HS-5 (cell line): ENCODE data around the gene KCNE4.

Source experiments
- DNase-seq: peaks from one replicate; pipeline ENCODE4 v3.0.0-alpha.2; 2012; ENCODE audit warnings: low read depth

Gene KCNE4

DNA sequence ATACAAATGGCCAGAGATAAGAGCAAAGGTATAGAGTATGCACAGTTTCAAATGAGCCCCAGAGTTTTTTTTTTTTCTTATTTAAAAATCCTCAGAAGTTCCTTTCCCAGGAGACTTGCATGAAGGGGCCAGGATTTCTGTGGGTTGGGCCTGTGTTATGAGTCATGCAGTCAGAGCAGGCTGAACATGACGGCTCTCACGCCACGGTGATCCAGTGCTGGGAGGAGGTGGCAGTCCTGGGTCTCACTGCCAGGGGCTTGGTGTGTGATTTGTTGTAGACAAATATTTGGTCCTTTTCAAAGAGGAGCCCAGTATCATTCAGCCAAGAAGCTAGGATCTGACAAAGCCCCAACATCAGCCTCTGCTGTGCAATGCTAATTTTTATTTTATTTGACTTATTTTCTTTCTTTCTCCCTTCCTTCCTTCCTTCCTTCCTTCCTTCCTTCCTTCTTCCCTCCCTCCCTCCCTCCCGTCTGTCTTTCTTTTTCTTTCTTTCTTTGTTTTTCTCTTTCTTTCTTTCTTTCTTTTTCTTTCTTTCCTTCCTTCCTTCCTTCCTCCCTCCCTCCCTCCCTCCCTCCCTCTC is 10.4 kb upstream of the KCNE4 start:
- peak; percentile 86 for DNase-seq

DNA sequence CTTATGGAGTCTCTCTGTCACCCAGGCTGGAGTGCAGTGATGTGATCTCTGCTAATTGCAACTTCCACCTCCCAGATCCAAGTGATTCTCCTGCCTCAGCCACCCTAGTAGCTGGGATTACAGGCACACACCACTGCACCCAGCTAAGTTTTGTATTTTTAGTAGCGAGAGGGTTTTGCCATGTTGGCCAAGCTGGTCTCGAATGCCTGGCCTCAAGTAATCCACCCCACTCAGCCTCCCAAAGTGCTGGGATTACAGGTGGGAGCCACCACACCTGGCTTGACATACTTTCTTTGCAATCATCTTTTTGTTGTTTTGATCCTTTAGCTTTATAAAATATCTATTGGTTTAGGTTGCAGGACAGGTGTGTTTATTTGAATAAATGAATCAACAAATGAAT is 9.7 kb upstream of the KCNE4 start:
- DNase-seq = no peak

DNA sequence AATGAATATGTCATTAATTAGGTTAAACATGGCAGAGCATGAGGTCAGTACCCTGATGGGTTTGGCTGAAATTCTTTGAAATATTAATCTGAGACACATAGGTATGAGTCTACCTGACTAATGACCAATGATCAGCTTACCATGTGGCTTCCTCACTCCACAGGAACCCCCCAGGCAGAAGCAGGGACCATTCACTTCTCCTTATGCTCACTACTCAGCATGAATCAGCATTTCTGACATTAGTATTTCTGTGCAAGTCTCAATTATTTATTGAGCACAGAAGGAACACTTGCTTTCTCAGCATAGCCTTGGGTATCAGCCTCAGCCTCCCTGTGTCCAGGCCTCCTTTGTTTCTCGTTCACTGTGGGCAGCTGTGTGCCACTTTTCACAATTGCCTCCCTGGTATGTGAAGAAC is 9.3 kb upstream of the KCNE4 start:
- no peak for DNase-seq

DNA sequence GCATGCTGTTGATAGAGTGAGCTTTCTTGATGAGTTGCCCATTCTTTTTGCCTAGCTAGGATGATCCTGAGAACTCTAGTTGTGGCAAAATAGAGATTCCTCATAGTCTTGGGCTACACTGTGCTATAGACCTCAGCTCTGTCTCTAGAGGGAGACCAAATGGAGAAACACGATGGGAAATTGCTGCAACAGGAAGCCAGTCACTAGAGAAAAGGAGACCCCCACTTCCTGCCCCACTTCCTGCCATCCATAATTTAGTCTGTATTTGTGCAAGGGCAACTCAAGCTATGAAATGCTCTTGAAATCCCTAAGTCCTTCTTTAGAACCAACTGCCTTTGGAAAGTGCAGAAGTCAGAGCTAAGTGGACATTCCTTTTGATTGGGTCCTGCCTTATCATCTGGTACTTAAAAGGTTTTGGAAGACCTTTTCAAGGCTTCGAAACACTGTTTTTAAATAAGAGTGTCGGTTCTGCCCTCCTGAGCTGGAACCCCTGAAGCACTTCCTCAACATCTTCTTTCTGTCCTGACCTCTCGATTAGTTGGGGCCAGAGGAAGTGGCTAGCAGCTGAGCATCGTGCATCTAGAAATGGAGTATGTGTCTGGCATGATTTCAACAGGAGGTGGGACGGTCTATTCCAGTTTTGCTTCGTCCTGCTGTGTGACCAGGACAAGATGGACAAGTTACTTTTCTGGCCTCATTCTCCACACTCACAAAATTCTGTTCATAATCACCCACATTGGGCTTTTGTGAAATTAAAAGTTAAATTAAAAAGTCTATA is 8.6 kb upstream of the KCNE4 start:
- DNase-seq = no peak

DNA sequence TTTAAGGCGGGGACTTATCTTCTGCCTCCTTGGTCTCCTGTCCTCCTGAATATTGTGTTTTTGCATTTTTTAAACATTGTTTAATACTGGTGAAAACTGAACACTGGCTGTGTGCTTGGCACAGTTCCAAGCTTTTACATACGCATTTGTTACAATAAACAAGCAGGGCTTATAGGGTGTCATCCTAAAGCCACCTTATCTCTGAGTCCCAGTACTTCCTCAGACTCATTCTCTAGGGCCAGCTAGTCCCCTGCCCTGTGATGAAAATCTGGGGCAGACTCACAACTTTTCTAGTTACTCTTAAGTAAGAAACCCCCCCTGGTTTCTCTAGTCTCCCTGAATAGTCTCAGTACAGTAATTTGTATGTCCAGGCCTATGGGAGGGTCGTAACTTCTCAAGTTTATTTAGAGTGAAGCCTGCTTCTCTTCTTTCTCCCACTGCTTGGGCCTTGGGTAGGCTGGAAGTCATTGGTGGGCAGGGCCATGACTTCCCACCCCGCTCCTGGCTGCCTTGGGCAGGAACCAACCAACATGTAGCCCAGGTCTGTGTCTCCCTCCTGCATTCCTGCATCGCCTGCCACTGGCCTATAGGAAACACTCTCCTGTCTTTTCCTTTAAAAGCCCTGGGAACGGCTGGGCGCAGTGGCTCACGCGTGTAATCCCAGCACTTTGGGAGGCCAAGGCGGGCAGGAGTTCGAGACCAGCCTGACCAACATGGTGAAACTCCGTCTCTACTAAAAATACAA is 7.7 kb upstream of the KCNE4 start:
- no peak for DNase-seq

DNA sequence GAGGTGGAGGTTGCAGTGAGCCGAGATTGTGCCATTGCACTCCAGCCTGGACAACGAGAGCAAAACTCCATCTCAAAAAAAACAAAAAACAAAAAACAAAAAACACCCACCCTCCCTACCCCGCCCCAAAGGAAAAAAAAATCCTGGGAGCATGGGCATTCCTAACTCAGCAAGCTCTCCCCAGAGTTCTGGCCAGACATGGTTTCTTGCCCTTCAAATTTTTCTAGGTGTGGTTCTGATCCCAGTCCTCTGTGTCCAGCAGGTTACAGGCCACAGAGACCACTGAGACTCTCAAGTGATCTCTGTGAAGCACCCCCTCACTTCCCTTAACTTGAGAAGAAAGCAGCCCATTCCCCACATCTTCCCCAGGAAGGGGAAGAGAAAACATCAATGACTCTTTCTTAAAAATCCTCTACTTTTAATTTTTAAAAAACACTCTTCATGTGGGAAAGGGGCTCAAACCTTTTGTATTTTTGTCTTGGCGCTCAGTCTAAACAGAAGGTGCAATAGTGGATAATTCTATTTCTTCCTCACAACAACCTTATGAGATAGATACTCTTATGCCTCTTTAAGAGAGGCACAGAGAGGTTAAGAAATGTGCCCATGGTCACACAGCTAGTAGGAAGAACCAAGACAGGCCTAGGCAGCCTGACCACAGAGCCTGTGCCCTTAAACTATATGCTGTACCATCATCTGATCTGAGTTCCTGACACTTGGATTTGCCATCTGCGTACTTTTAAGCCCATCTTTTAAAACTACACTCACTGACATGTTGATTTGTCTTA is 6.9 kb upstream of the KCNE4 start:
- no peak for DNase-seq

DNA sequence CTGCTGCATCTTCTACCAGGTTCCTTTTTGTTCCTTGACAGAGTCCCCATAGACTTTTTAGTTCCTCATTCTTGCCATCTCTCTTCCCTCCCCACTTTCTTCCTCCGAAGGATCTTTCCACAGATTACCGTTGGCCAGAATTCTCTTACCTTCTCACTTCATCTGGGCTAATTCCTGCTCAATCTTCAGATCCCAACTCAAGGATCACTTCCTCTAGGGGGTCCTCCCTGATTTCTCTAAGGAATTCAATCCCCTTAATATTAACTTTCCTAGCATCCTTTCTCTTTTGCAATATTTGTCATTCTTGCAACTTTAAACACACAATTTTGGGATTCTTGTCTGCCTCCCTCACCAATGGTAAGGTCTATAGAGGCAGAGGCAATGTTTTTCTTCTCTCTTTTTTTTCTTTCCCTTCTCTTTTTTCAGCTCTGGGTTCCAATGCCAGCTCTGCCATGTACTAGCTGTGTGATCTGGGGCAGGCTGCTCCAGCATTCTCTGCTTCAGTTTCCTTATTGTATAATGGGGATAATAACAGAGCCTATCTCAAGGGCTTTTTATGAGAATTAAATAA is 5.4 kb upstream of the KCNE4 start:
- no peak for DNase-seq

DNA sequence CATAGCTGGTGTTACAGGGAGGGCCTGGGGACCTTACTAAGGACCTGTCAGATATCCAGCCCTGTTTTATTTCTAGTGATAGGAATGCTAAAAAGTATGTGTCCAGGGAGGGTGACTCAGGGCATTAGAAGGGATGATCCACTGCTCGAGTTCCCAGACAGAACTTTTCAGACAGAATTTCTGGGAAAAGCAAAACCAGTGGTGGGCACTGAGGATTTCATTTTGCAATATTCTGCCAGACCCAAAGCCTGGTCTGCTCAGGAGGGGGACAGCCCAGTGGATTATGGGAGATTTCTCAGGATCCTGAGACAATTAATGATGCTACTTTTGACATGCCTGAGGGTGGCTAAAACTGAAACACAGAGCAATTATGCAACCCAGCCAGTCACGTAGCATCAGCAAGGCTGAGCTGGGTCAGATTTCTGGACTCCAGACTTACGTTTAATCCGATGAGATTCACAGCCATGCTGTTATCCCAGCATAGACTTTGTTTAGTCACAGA is 4.7 kb upstream of the KCNE4 start:
- peak; percentile 63 for DNase-seq

DNA sequence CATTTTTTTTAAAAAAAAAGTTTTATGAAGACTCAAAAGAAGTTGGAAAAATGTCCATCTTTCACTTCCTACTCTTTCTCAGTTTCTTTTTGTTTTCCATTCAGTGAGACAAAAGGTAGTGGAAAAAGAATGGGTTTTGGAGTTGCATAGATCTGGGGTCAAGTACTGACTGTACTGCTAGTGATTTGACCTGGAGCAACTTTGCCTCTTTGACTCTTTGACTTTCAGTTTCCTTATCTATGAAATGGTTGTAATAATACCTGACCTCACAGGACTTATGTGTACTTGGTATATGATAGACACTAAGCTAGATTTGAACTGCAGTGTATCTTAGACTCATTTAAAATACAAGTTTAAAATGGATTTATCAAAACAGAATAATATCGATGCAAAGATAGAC is 3.5 kb upstream of the KCNE4 start:
- no peak for DNase-seq

DNA sequence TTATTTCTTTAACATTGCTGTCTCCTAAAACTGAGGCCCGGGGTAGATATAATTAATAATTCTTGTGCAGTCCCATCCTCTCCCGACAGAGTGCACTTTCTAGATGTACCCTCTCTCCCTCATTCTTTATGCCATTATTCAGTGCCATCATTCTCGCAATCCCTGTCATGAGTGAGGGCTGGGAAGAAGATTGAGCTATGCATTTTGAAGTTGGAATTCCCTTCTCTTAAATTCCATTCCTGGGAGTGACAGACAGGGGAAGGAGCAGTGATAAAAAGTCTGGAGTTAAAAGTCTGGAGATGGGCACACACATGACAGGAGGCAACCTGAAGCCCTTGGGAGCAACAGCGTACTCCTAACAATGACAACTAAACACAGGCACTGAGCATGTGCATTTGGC is 2.6 kb upstream of the KCNE4 start:
- DNase-seq = no peak

DNA sequence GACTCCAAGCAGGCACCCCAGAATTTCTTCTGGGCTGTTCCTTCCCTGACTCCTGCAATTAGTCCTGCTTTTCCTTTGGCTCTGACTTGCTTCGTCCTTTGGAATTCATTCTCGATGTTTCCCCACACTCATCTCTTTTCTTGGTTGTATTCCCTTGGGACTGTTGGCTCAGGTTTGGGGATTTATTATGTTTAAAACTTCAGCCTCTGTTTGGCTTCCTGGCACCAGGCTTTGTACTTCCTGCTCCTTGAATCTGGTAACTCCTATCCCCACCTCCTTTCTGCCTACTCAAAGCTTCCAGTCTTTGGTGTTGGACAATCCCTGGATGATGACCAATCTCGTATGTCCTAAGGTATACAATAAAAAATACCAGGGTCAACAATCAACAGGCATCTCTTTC is 1.8 kb upstream of the KCNE4 start:
- no peak for DNase-seq

DNA sequence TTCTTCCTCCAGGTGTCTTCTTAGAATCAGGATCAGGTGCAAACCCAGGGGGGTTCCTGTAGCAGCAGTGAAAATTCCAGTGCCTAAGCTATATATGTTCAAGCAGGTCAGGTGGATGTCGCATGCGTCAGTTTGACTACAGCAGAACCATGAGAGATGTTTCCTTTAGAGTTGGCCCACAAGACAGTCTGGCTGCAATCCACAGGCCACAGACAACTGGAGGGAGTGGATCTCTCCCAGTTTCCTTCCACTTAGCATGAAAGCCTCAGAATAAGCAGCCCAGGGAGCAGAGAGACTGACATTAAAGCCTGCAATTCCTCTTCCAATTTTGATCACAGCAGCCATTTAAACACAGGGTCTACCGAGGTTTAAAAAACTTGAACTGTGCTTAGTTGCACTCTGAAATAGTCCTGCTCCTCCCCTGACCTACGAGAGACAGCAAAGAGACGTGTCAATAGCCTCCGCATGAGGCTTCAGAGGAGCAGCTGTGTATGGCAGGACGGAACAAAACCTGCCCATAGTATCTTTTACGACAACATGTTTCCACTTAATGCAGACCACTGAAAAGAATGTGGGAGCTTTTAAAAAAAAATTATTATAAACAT is 988 bp upstream of the KCNE4 start:
- DNase-seq = no peak

DNA sequence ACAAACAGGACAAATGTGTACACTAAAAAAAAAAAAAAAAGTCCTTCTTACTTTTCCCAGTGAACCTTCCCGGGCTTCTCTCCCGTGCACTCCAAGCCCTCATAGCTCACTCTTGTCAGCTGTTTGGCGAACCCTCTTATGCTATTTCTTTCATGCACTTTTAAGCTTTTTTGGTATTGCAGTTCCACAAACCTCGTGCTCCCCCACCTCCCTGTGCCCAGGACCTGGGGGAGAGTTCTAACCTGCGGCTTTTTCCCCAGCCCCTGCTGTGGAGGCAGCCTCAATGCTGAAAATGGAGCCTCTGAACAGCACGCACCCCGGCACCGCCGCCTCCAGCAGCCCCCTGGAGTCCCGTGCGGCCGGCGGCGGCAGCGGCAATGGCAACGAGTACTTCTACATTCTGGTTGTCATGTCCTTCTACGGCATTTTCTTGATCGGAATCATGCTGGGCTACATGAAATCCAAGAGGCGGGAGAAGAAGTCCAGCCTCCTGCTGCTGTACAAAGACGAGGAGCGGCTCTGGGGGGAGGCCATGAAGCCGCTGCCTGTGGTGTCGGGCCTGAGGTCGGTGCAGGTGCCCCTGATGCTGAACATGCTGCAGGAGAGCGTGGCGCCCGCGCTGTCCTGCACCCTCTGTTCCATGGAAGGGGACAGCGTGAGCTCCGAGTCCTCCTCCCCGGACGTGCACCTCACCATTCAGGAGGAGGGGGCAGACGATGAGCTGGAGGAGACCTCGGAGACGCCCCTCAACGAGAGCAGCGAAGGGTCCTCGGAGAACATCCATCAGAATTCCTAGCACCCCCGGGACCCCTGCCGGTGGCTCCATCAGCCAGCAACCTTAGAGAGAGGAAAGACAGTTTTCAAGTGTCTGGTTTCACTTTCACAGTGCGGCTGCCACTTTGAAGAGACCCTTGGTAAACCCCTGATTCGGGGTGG is 826 bp downstream of the KCNE4 start:
- no peak for DNase-seq

DNA sequence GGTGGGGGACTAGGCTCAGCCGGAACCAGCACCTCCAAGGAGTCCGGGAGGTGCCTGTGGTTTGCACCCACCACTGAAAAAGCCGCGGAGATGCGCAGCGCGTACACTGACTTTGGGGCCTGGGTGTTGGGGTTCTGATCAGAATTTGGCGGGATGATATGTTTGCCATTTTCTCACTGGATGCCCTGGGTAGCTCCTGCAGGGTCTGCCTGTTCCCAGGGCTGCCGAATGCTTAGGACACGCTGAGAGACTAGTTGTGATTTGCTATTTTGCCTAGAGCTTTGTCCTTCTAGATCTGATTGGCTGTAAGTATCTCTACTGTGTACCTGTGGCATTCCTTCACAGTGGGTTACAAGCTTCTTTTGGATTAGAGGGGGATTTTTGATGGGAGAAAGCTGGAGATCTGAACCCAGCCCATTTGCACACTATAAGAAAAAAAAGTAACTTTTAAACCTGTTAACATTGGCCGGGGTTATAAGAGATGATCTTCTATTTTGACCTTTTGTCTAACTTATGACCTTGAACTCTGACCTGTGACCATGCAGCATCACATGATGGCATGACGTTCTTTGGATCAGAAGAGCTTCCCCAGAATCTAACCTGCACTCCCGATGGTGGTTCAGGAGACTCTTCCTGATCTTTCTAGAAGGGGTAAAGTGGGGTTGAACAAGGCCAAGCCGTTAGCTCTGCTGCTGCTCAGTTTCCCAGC is 1.6 kb downstream of the KCNE4 start:
- no peak for DNase-seq

DNA sequence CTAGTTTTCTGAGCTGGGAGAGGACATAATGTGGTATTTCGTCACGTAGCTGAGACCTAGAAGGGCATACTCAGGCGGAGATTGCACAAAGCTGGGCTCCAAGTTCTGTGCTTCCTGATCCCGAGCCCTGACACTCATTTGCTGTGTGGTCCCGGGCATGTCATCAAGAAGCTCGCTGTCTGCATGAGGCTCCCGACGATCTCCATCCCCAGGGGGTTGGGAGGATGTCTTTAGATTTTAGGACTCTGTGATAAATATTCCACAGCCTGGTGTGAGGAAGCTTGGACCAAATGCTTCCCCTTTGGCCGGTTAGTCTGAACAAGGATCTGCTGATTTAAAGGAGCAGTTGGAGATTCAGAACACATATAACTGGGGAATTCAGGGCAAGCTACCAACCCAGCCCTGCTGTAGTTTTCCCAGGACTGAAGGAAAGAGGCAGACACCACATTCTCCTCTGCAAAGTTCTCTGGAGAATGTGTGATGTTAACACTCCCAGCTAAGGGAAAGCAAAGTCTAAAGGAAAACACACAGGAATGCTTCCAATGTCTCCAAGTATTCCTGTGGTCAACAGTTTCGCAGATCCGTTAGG is 2.3 kb downstream of the KCNE4 start:
- no peak for DNase-seq

DNA sequence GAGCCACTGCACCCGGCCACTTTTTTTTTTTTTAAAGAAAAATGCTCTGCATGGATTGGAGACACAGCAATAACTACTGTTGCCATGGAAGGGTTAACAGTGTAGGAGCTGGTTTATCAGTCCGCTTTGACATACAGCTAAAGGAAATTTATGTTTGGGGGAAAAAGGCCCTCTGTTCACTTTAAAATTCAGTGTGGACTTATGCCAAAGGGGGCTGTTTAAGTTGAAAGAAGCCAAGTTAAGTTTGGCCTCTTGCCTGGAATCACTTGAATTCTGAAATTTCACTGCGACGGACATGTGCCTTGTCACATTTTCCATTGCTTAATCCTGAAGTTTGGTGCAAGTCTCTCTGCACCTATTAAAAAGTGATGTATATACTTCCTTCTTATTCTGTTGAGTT is 3.1 kb downstream of the KCNE4 start:
- no peak for DNase-seq

DNA sequence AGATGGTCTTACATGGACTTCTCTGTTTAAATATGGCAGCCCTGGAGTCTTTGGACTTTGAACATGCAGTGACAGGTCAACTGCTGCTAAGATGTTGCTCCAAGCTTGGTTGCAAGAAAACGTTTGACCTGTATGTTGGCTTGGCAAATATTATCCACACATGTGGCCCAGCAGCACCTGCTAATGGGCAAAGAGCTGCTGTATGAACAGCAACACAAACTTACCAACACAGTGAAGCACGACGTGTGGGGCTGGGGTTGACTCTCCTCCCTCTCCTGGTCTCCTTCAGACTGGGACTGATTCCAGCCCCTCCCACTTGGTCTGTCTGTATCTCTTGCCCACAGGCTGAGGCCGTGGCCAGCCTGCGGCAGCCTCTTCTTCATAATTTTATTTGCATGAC is 3.8 kb downstream of the KCNE4 start:
- no peak for DNase-seq

DNA sequence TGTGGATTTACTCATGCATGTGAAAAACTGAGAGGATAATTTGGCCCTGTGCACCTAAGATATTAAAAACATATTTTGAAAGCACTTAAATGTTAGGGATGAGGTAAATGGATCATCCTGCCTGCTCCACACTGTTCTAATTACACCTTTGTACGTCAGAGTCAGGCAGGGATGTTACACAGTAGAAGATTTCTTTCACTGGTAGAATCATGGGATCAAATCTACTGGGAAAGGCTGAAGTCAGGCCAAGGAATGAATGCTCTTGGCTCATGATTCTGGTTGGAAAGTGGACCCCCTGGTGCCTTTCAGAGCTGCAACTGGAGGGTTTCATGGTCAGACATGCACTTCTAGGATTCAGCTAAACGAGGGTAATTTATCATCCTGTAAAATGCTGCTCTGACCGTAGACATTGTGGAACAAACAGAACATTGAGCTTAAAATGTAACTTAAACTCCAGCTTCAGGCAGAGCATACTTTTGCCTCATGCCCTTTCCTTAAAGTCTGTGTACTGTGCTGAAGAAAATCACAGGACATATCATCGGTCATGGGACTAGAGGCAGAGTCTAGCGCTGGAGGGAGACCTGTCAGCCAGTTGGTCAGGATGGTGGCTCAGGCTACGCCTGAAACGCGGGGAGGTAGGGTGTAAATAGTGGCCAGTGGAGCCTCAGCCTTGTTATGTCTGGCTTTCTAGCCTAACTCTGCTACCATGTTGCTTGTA is 4.9 kb downstream of the KCNE4 start:
- no peak for DNase-seq

DNA sequence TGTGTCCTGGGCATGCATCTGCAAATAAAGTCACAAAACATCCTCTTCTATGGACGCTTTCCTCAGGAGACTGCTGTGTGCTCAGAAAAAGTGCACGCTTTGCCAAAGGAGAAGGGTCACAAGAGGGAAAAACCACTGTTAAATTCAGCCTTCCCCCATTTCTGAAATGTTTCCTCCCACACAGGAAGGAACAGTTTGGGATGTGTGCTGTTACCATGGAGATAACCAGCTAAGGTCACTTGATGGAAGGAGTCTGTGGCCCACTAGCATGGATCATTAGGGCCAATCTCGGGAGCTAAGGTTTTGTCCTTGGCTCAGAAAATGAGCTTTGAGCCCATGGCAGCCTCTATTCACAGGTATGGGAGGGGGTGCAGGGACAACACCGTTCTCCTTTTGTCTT is 5.6 kb downstream of the KCNE4 start:
- DNase-seq = no peak
